Posterior cingulate gyrus (tissue), 11 donors: ENCODE results near the gene TREX2.

Experiments used
- DNase-seq, 10 donors: peaks; one replicate each; pipeline versions ENCODE4 v3.0.0 to v3.0.0-alpha.2; 2020 to 2021; ENCODE audit warnings: mixed read lengths in 3 of 10
- intact Hi-C: fragments of 100-400 bp; cut with DNase I; formaldehyde crosslinking; loops from one replicate; pipeline ENCODE4 v1.15.1; 2023

The TREX2 gene

GRCh38 chrX:153397256-153397960, 48.4 kb downstream of the TREX2 start:
- intact Hi-C loops, result no loop called here
- peak in 1 of 10 donors; percentile 74 for DNase-seq

GRCh38 chrX:153396320-153397195, 49.3 kb downstream of the TREX2 start:
- peak in 1 of 10 donors; percentile 85 for DNase-seq
- intact Hi-C loops, result no loop called here

- peak in 1 of 10 donors; percentile 35 for DNase-seq
- intact Hi-C loops, result no loop called here
Observed at GRCh38 chrX:153395613-153396319, 50.1 kb downstream of the TREX2 start.

GRCh38 chrX:153394612-153395011, 51.2 kb downstream of the TREX2 start:
- intact Hi-C loops, result no loop called here
- DNase-seq, result peak in 1 of 10 donors; percentile 63
